K562 (cell line): ENCODE measurements around the gene CBL. TPM values are rescaled to one million over a fixed set of nuclear protein-coding genes. Genes with fewer than 3 reads are reported as not detected.

ENCODE experiments used
- ATF1 ChIP-seq, 2 experiments: fragments of 450-650 bp in 1 of 2; IDR thresholded peaks; 2 replicates each; pipeline ENCODE4 v1.6.1; 2016; ENCODE audit warnings: missing compliant biosample characterization in 1 of 2, missing genetic modification characterization in 1 of 2
- CXXC5 ChIP-seq: fragments of 250-450 bp; sonication (Bioruptor Pico); IDR thresholded peaks from 2 replicates; pipeline ENCODE4 v1.8.0; 2022; ENCODE audit warnings: inconsistent platforms, mild to moderate bottlenecking, moderate library complexity
- ZNF407 ChIP-seq: fragments of 450-650 bp; IDR thresholded peaks from 2 replicates; pipeline ENCODE4 v1.6.1; 2016; ENCODE audit warnings: low read depth
- polyA plus RNA-seq, 8 experiments: library from polyadenylated mRNA; depleted of rRNA in 4 of 8; stranded (reverse) in 5 of 8; unstranded in 3 of 8; fragments of >200 nt; fragmentation: Nextera tagmentation in 2 of 8; fragmentation: Illumina TruSeq in 1 of 8; extraction: Ambion mirVana in 2 of 8; extraction: Trizol in 1 of 8; gene quantifications; 2 replicates each; pipeline versions ENCODE4 v1.2.1 to v1.2.3, GENCODE V29; 2011 to 2014; ENCODE audit warnings: inconsistent platforms in 1 of 8, missing spikeins in 1 of 8
- total RNA-seq, 7 experiments: library from RNA; depleted of rRNA in 6 of 7; stranded (reverse); fragments of >200 nt in 6 of 7; fragmentation: Illumina TruSeq in 2 of 7; extraction: Trizol in 2 of 7; gene quantifications; 2 replicates each; pipeline versions ENCODE4 v1.2.1 to v1.2.3, GENCODE V29; 2011 to 2021; ENCODE audit warnings: low replicate concordance in 1 of 7
- TF ChIP-seq, protein P1 (sequence below): fragments of 200-600 bp; sonication (generic); IDR thresholded peaks from one replicate; pipeline ENCODE4 v1.6.1; 2012; ENCODE audit warnings: mild to moderate bottlenecking, low read depth, low read length, inconsistent platforms

Gene CBL
- total and polyA plus RNA-seq, 9 of the 15 experiments (the other 6 are each of a cell fraction or from before 2014, with no cell fraction given) = 3.2 to 24.9 (median 9.9) TPM

GRCh38 chr11:119316729-119317591 is 110.8 kb downstream of the CBL start, which contains the start of gene MCAM (continued):
- TF ChIP-seq, protein P1, sequence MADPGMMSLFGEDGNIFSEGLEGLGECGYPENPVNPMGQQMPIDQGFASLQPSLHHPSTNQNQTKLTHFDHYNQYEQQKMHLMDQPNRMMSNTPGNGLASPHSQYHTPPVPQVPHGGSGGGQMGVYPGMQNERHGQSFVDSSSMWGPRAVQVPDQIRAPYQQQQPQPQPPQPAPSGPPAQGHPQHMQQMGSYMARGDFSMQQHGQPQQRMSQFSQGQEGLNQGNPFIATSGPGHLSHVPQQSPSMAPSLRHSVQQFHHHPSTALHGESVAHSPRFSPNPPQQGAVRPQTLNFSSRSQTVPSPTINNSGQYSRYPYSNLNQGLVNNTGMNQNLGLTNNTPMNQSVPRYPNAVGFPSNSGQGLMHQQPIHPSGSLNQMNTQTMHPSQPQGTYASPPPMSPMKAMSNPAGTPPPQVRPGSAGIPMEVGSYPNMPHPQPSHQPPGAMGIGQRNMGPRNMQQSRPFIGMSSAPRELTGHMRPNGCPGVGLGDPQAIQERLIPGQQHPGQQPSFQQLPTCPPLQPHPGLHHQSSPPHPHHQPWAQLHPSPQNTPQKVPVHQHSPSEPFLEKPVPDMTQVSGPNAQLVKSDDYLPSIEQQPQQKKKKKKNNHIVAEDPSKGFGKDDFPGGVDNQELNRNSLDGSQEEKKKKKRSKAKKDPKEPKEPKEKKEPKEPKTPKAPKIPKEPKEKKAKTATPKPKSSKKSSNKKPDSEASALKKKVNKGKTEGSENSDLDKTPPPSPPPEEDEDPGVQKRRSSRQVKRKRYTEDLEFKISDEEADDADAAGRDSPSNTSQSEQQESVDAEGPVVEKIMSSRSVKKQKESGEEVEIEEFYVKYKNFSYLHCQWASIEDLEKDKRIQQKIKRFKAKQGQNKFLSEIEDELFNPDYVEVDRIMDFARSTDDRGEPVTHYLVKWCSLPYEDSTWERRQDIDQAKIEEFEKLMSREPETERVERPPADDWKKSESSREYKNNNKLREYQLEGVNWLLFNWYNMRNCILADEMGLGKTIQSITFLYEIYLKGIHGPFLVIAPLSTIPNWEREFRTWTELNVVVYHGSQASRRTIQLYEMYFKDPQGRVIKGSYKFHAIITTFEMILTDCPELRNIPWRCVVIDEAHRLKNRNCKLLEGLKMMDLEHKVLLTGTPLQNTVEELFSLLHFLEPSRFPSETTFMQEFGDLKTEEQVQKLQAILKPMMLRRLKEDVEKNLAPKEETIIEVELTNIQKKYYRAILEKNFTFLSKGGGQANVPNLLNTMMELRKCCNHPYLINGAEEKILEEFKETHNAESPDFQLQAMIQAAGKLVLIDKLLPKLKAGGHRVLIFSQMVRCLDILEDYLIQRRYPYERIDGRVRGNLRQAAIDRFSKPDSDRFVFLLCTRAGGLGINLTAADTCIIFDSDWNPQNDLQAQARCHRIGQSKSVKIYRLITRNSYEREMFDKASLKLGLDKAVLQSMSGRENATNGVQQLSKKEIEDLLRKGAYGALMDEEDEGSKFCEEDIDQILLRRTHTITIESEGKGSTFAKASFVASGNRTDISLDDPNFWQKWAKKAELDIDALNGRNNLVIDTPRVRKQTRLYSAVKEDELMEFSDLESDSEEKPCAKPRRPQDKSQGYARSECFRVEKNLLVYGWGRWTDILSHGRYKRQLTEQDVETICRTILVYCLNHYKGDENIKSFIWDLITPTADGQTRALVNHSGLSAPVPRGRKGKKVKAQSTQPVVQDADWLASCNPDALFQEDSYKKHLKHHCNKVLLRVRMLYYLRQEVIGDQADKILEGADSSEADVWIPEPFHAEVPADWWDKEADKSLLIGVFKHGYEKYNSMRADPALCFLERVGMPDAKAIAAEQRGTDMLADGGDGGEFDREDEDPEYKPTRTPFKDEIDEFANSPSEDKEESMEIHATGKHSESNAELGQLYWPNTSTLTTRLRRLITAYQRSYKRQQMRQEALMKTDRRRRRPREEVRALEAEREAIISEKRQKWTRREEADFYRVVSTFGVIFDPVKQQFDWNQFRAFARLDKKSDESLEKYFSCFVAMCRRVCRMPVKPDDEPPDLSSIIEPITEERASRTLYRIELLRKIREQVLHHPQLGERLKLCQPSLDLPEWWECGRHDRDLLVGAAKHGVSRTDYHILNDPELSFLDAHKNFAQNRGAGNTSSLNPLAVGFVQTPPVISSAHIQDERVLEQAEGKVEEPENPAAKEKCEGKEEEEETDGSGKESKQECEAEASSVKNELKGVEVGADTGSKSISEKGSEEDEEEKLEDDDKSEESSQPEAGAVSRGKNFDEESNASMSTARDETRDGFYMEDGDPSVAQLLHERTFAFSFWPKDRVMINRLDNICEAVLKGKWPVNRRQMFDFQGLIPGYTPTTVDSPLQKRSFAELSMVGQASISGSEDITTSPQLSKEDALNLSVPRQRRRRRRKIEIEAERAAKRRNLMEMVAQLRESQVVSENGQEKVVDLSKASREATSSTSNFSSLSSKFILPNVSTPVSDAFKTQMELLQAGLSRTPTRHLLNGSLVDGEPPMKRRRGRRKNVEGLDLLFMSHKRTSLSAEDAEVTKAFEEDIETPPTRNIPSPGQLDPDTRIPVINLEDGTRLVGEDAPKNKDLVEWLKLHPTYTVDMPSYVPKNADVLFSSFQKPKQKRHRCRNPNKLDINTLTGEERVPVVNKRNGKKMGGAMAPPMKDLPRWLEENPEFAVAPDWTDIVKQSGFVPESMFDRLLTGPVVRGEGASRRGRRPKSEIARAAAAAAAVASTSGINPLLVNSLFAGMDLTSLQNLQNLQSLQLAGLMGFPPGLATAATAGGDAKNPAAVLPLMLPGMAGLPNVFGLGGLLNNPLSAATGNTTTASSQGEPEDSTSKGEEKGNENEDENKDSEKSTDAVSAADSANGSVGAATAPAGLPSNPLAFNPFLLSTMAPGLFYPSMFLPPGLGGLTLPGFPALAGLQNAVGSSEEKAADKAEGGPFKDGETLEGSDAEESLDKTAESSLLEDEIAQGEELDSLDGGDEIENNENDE = no peak
- TF ChIP-seq CXXC5 (CRISPR knock-in tag) (0 out of 2 replicates have a peak, but pooled peaks have one; percentile 37), ATF1 (CRISPR knock-in tag; IDR thresholded peaks at IDR 0.05) (no peak), ATF1 (tag; IDR thresholded peaks at IDR 0.05) (peak; percentile 32; the same call in 1 of the 2 replicates), ZNF407 (no peak)
